Keratinocyte (primary cell): ENCODE results near the gene CHCHD6. TPM values are rescaled to one million over a fixed set of nuclear protein-coding genes. Genes with fewer than 3 reads are reported as not detected.

Experiments
- DNase-seq: peaks from one replicate; pipeline ENCODE4 v3.0.0-alpha.2; 2011; ENCODE audit warnings: low read depth, missing footprints, low spot score
- FAIRE-seq: peaks from 2 replicates; lab custom pipeline; 2011; peaks lifted over from hg19 to GRCh38; lab: Jason Lieb, UNC
- H2AFZ ChIP-seq: 2 replicates; pipeline ENCODE4 v1.6.0; 2012; ENCODE audit warnings: low read length, control low read depth, inconsistent platforms; ENCODE audit not compliant: control insufficient read depth
- H3K27ac ChIP-seq: 2 replicates; pipeline ENCODE4 v1.5.1; 2011; ENCODE audit warnings: low read length; ENCODE audit not compliant: control insufficient read depth, insufficient read depth
- H3K27me3 ChIP-seq: 3 replicates; pipeline ENCODE4 v1.6.0; 2011; ENCODE audit warnings: low read length; ENCODE audit not compliant: control insufficient read depth, insufficient read depth; ENCODE audit errors: extremely low read depth
- H3K36me3 ChIP-seq, 2 experiments: 2 replicates in 1 of 2; 3 replicates in 1 of 2; pipeline ENCODE4 v1.5.1; 2011; ENCODE audit warnings: low read length in 2 of 2, mild to moderate bottlenecking in 1 of 2; ENCODE audit not compliant: control insufficient read depth in 2 of 2, insufficient read depth in 2 of 2; ENCODE audit errors: extremely low read depth in 1 of 2
- H3K4me1 ChIP-seq: 3 replicates; pipeline ENCODE4 v1.5.1; 2011; ENCODE audit warnings: low read length; ENCODE audit not compliant: control insufficient read depth, insufficient read depth; ENCODE audit errors: extremely low read depth
- H3K4me2 ChIP-seq: 3 replicates; pipeline ENCODE4 v1.6.0; 2011; ENCODE audit warnings: low read depth, low read length; ENCODE audit not compliant: control insufficient read depth, insufficient read depth; ENCODE audit errors: extremely low read depth
- H3K4me3 ChIP-seq, 3 experiments: fragments of 200-600 bp in 1 of 3; sonication (generic) in 1 of 3; 2 replicates in 2 of 3; 3 replicates in 1 of 3; pipeline ENCODE4 v1.5.1; 2011 to 2016; ENCODE audit warnings: low read length in 3 of 3, mild to moderate bottlenecking in 3 of 3, control low read depth in 2 of 3, inconsistent platforms in 1 of 3, low read depth in 1 of 3, mixed read lengths in 1 of 3, mixed run types in 1 of 3, moderate library complexity in 1 of 3; ENCODE audit not compliant: control insufficient read depth in 2 of 3, insufficient read depth in 2 of 3; ENCODE audit errors: extremely low read depth in 1 of 3
- H3K79me2 ChIP-seq: 2 replicates; pipeline ENCODE4 v1.6.0; 2012; ENCODE audit warnings: low read length; ENCODE audit not compliant: control insufficient read depth, insufficient read depth
- H3K9ac ChIP-seq: 3 replicates; pipeline ENCODE4 v1.6.0; 2011; ENCODE audit warnings: low read length; ENCODE audit not compliant: control insufficient read depth, insufficient read depth; ENCODE audit errors: extremely low read depth
- H3K9me1 ChIP-seq: 3 replicates; pipeline ENCODE4 v1.6.0; 2011; ENCODE audit warnings: low read length; ENCODE audit not compliant: control insufficient read depth, insufficient read depth; ENCODE audit errors: extremely low read depth
- H3K9me3 ChIP-seq: 2 replicates; pipeline ENCODE4 v1.5.1; 2012; ENCODE audit warnings: low read depth, low read length; ENCODE audit not compliant: control insufficient read depth
- H4K20me1 ChIP-seq: 3 replicates; pipeline ENCODE4 v1.6.0; 2011; ENCODE audit warnings: low read length; ENCODE audit not compliant: control insufficient read depth, insufficient read depth; ENCODE audit errors: extremely low read depth
- CTCF ChIP-seq, 3 experiments: IDR thresholded peaks in 1 of 3; conservative IDR thresholded peaks in 1 of 3; optimal IDR thresholded peaks in 1 of 3; 2 replicates in 2 of 3; 3 replicates in 1 of 3; pipeline versions ENCODE3 to v1.5.1; 2011; ENCODE audit warnings: low read length in 3 of 3, mild to moderate bottlenecking in 3 of 3, moderate library complexity in 2 of 3, control low read depth in 1 of 3, inconsistent platforms in 1 of 3; ENCODE audit not compliant: insufficient read depth in 2 of 3; ENCODE audit errors: extremely low read depth in 1 of 3
- EZH2 ChIP-seq: IDR thresholded peaks from one replicate; pipeline ENCODE4 v1.6.1; 2012; ENCODE audit warnings: inconsistent platforms, mild to moderate bottlenecking, low read length, moderate library complexity
- dilution Hi-C: fragments of 300-500 bp; cut with MboI; formaldehyde crosslinking; loops from one replicate; pipeline ENCODE4 v1.7.0; 2020; ENCODE audit warnings: low sequenced_read_pairs; ENCODE audit not compliant: extremely low pct_ligation_motif_present
- polyA plus RNA-seq, 5 experiments: library from polyadenylated mRNA; depleted of rRNA in 3 of 5; stranded (reverse) in 3 of 5; stranded (forward) in 1 of 5; unstranded in 1 of 5; fragments of >200 nt; gene quantifications; 1 replicate in 1 of 5; 2 replicates in 3 of 5; 3 replicates in 1 of 5; pipeline versions ENCODE4 v1.2.1 to v1.2.3, GENCODE V29; 2011 to 2012; ENCODE audit warnings: missing spikeins in 2 of 5, low read depth in 1 of 5, low replicate concordance in 1 of 5

The CHCHD6 gene
- polyA plus RNA-seq, 1 donor (not counting 4 experiments of a cell fraction or from before 2014, with no cell fraction given), result 21.7 TPM

- no peak overlapping the region for H3K9ac ChIP-seq
- H2AFZ ChIP-seq, result no peak overlapping the region
- DNase-seq (no peak), FAIRE-seq (no peak)
- H3K9me1 ChIP-seq, result no peaks in the 10 kb centered on the region
- no peaks in the 10 kb centered on the region for H3K9me3 ChIP-seq
- H3K4me3 ChIP-seq, result no peak overlapping the region
- dilution Hi-C loops, result no loop called here
- H3K4me1 ChIP-seq, result peaks cover 12% of the 10 kb centered on the region
- peaks cover 2% of the 10 kb centered on the region for H4K20me1 ChIP-seq
- no peak overlapping the region for H3K27ac ChIP-seq
- H3K36me3 ChIP-seq, result peaks cover 0 to 3% of the 10 kb centered on the region in 2 experiments
- H3K79me2 ChIP-seq, result no peaks in the 10 kb centered on the region
- no peak for TF ChIP-seq CTCF (optimal IDR thresholded peaks at IDR 0.05 in 1 of 3, IDR thresholded peaks at IDR 0.05 in 1 of 3, conservative IDR thresholded peaks at IDR 0.05 in 1 of 3; ENCODE audit: extremely low read depth in 1 of 3, insufficient read depth in 2 of 3, low read length in 3 of 3)
- TF ChIP-seq EZH2, result no peak
- no peaks in the 10 kb centered on the region for H3K27me3 ChIP-seq
- no peak overlapping the region for H3K4me2 ChIP-seq
Measured at GRCh38 chr3:126923423-126923822, 219.4 kb downstream of the CHCHD6 start.

GRCh38 chr3:126923895-126924294 lies 219.9 kb downstream of the CHCHD6 start:
- FAIRE-seq, result no peak
- H3K9ac ChIP-seq, result no peak overlapping the region
- no peak overlapping the region for H3K27ac ChIP-seq
- peaks cover 0 to 3% of the 10 kb centered on the region in 2 experiments for H3K36me3 ChIP-seq
- H3K27me3 ChIP-seq, result no peaks in the 10 kb centered on the region
- no peaks in the 10 kb centered on the region for H3K9me1 ChIP-seq
- H4K20me1 ChIP-seq, result peaks cover 2% of the 10 kb centered on the region
- TF ChIP-seq EZH2 (no peak), CTCF (optimal IDR thresholded peaks at IDR 0.05 in 1 of 3, IDR thresholded peaks at IDR 0.05 in 1 of 3, conservative IDR thresholded peaks at IDR 0.05 in 1 of 3; ENCODE audit: extremely low read depth in 1 of 3, insufficient read depth in 2 of 3, low read length in 3 of 3) (no peak)
- H3K4me3 ChIP-seq, result no peak overlapping the region
- no peaks in the 10 kb centered on the region for H3K9me3 ChIP-seq
- no peak overlapping the region for H3K4me2 ChIP-seq
- dilution Hi-C loops, result no loop called here
- H3K79me2 ChIP-seq, result no peaks in the 10 kb centered on the region
- no peak for DNase-seq
- no peak overlapping the region for H2AFZ ChIP-seq
- H3K4me1 ChIP-seq, result peaks cover 13% of the 10 kb centered on the region
